ENCODE data around the gene OR8D1.
"Not testable (repeated sequence)": the region's sequence is repeated elsewhere in the genome, so short reads cannot be mapped to it uniquely, and the experiment has no call there.

The OR8D1 gene

DNA sequence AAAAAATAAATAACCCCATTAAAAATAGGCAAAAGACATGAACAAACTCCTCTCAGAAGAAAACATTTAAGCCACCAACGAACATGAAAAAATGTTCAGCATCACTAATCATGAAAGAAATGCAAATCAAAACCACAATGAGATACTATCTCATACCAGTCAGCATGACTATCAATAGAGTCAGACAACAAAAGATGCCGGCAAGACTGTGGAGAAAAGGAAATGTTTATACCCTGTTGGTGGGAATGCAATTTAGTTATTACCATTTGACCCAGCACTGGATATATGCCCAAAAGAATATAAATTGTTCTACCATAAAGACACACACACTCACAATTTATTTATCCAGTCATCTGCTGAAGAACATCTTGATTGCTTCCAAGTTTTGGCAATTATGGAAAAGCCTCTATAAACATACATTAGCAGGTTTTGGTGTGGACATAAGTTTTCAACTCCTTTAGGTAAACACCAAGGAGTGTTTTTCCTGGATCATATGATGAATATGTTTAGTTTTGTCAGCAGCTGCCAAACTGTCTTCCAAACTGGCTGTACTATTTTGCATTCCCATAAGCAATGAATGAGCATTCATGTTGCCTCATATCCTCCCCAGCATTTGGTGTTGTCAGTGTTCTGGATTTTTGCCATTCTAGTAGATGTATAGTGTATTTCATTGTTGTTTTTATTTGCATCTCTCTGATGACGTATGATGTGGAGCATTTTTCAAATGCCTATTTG lies 28.0 kb downstream of the OR8D1 start:
- no peak for DNase-seq (ENCODE audit: low spot score)

- DNase-seq (ENCODE audit: low spot score) = no peak
Observed at GRCh38 chr11:124278261-124278660, 35.5 kb downstream of the OR8D1 start.

- no peak for DNase-seq (ENCODE audit: low spot score)
Observed at GRCh38 chr11:124277804-124278203, 35.9 kb downstream of the OR8D1 start.

DNA sequence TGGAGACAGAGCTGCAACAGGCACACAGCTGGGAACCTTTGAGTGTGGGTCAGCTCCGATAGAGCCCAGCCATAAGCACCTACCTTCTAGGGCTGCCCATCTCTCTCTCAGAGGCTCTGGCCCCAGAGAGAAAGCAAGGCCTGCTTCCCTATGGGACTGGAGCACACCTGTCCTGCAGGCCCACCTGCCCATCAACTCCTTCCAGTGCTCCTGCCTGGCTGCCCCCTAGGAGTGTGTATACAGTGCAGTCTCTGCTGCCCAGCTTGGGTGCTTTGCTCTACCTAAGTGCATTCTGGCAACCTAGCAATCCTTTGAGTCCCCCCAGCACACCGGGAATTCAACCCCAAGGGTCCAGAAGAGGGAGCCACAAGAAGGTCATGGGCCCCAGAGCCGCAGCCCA lies 36.5 kb downstream of the OR8D1 start:
- no peak for DNase-seq (ENCODE audit: low spot score)

DNA sequence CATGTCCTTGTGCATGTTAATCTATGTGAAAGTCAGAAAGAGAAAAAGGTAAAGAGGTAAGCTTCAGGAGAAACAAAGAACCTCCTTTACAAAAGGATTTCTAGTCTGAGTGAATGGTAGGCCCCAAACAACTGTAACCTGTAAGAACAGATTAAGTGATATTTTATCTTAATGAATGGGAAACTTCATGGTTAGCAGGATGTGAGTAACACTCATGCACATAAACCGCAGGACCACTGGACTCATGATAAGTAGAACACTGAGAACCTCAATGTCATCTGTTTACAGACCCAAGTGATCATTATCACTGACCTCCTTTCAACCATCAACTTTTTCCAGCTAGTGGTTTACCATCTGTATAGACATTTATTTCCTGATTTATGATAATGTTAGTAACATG lies 37.7 kb downstream of the OR8D1 start:
- DNase-seq (ENCODE audit: low spot score) = no peak

DNA sequence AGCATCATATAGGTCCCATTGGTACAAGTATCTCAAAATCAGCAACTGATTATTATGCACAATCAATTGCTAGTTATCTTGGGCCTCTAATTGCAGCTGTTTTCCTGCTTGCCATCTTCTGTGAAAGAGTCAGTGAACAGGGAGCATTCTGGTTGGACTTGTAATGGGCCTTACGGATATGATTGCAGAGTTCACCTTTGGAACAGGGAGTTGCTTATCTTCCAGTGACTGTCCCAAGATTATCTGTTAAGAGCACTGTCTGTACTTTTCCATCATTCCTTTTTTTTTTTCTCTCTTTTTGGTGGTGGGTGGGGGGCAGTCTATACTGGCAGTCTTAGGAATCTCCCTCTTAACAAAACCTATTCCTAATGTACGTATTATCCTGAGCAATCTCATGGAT lies 39.7 kb downstream of the OR8D1 start:
- DNase-seq (ENCODE audit: low spot score) = no peak

GRCh38 chr11:124270886-124271285 lies 42.9 kb downstream of the OR8D1 start:
- DNase-seq (ENCODE audit: low spot score) = not testable (repeated sequence)

GRCh38 chr11:124265041-124265440 lies 48.7 kb downstream of the OR8D1 start:
- not testable (repeated sequence) for DNase-seq (ENCODE audit: low spot score)

- no peak for DNase-seq (ENCODE audit: low spot score)
Observed at GRCh38 chr11:124256076-124256475, 57.7 kb downstream of the OR8D1 start, which contains the start of gene OR8G5. TSS of gene OR8G5 (plus strand) at chr11:124256376. CDS start at chr11:124264932, 8,556 bp downstream.

All from hepatic stellate cell (primary cell).